ENCODE results near the gene ERLEC1.
"Not testable (repeated sequence)": the region's sequence is repeated elsewhere in the genome, so short reads cannot be mapped to it uniquely, and the experiment has no call there.

The ERLEC1 gene

GRCh38 chr2:53784436-53784835, 2.4 kb upstream of the ERLEC1 start:
- no peak for DNase-seq

- DNase-seq = no peak
Observed at GRCh38 chr2:53785366-53785765, 1.5 kb upstream of the ERLEC1 start.

- DNase-seq = peak; percentile 34
Observed at GRCh38 chr2:53786352-53786704, 516 bp upstream of the ERLEC1 start.

GRCh38 chr2:53787614-53788289, 908 bp downstream of the ERLEC1 start:
- DNase-seq = no peak

GRCh38 chr2:53793261-53793660, 6.4 kb downstream of the ERLEC1 start:
- DNase-seq = no peak

GRCh38 chr2:53793821-53794220, 7.0 kb downstream of the ERLEC1 start:
- DNase-seq = no peak

GRCh38 chr2:53801547-53801946, 14.7 kb downstream of the ERLEC1 start:
- no peak for DNase-seq

- DNase-seq = no peak
Observed at GRCh38 chr2:53802617-53803151, 15.8 kb downstream of the ERLEC1 start.

GRCh38 chr2:53811601-53812000, 24.8 kb downstream of the ERLEC1 start:
- no peak for DNase-seq

- no peak for DNase-seq
Observed at GRCh38 chr2:53813151-53813550, 26.3 kb downstream of the ERLEC1 start.

GRCh38 chr2:53818854-53819435, 32.1 kb downstream of the ERLEC1 start:
- no peak for DNase-seq

GRCh38 chr2:53819634-53820033, 32.8 kb downstream of the ERLEC1 start:
- no peak for DNase-seq

- DNase-seq = no peak
Observed at GRCh38 chr2:53820048-53820447, 33.2 kb downstream of the ERLEC1 start.

GRCh38 chr2:53820711-53821110, 33.9 kb downstream of the ERLEC1 start:
- no peak for DNase-seq

- DNase-seq = no peak
Observed at GRCh38 chr2:53821810-53822209, 35.0 kb downstream of the ERLEC1 start.

- DNase-seq = peak; percentile 16
Observed at GRCh38 chr2:53823639-53824038, 36.8 kb downstream of the ERLEC1 start.

GRCh38 chr2:53826030-53826410, 39.2 kb downstream of the ERLEC1 start:
- no peak for DNase-seq

GRCh38 chr2:53826587-53827397, 39.9 kb downstream of the ERLEC1 start:
- no peak for DNase-seq

GRCh38 chr2:53827398-53828175, 40.7 kb downstream of the ERLEC1 start:
- no peak for DNase-seq

- DNase-seq = no peak
Observed at GRCh38 chr2:53828331-53828730, 41.5 kb downstream of the ERLEC1 start.

GRCh38 chr2:53829273-53829979, 42.6 kb downstream of the ERLEC1 start:
- no peak for DNase-seq

- not testable (repeated sequence) for DNase-seq
Observed at GRCh38 chr2:53829980-53830290, 43.1 kb downstream of the ERLEC1 start.

- no peak for DNase-seq
Observed at GRCh38 chr2:53840580-53840979, 53.7 kb downstream of the ERLEC1 start.
